H1 (cell line): Measurements from ENCODE around the gene CATSPERD. TPM values are rescaled to one million over a fixed set of nuclear protein-coding genes. Genes with fewer than 3 reads are reported as not detected.

ENCODE experiments used
- CTCF ChIA-PET: fragments of 300-600 bp; sonication (Branson Sonifier 250); formaldehyde crosslinking; loops from one replicate; lab custom pipeline; 2021; ENCODE audit not compliant: partially characterized antibody; lab: Charles Lee
- POLR2A ChIA-PET: fragments of 300-600 bp; sonication (Branson Sonifier 250); formaldehyde crosslinking; loops from one replicate; lab custom pipeline; 2021; ENCODE audit warnings: inconsistent platforms; ENCODE audit not compliant: partially characterized antibody; lab: Charles Lee
- DNase-seq, 2 experiments: peaks; one replicate each; pipeline versions ENCODE4 v3.0.0 to v3.0.0-alpha.2; 2010 to 2022; ENCODE audit warnings: low spot score in 2 of 2, low read depth in 1 of 2, mixed read lengths in 1 of 2
- FAIRE-seq: peaks from 2 replicates; lab custom pipeline; 2011; peaks lifted over from hg19 to GRCh38; lab: Jason Lieb, UNC
- H2AFZ ChIP-seq: 2 replicates; pipeline ENCODE4 v1.8.1; 2012; ENCODE audit warnings: low read length, inconsistent platforms
- H2AK5ac ChIP-seq: 2 replicates; pipeline ENCODE4 v1.6.1; 2013; ENCODE audit warnings: low read depth, low read length
- H2BK120ac ChIP-seq: replicated peaks from 2 replicates; pipeline ENCODE3; 2013; ENCODE audit warnings: low read depth, low read length, inconsistent platforms
- H2BK12ac ChIP-seq: 2 replicates; pipeline ENCODE4 v1.6.1; 2013; ENCODE audit warnings: low read depth, low read length
- H2BK15ac ChIP-seq: 2 replicates; pipeline ENCODE4 v1.6.1; 2013; ENCODE audit warnings: low read length
- H2BK20ac ChIP-seq: 2 replicates; pipeline ENCODE4 v1.6.1; 2013; ENCODE audit warnings: low read length
- H2BK5ac ChIP-seq: 2 replicates; pipeline ENCODE4 v1.6.1; 2013; ENCODE audit warnings: low read depth, low read length
- H3K14ac ChIP-seq: 2 replicates; pipeline ENCODE4 v1.6.1; 2013; ENCODE audit warnings: inconsistent platforms; ENCODE audit not compliant: insufficient read length
- H3K18ac ChIP-seq: 2 replicates; pipeline ENCODE4 v1.6.1; 2013; ENCODE audit warnings: low read length; ENCODE audit errors: extremely low read depth
- H3K23ac ChIP-seq: 2 replicates; pipeline ENCODE4 v1.6.1; 2013; ENCODE audit warnings: inconsistent platforms; ENCODE audit not compliant: insufficient read length
- H3K23me2 ChIP-seq: 2 replicates; pipeline ENCODE4 v1.6.1; 2013; ENCODE audit warnings: low read depth, low read length
- H3K27ac ChIP-seq: 2 replicates; pipeline ENCODE4 v1.6.1; 2011; ENCODE audit warnings: low read depth, low read length, inconsistent platforms
- H3K27me3 ChIP-seq, 4 experiments: replicated peaks in 1 of 4; 1 replicate in 1 of 4; 2 replicates in 3 of 4; pipeline versions ENCODE4 v1.6.1 to v1.8.1; 2011 to 2013; ENCODE audit warnings: low read length in 3 of 4, mild to moderate bottlenecking in 3 of 4, inconsistent platforms in 2 of 4, mixed read lengths in 2 of 4, moderate library complexity in 1 of 4; ENCODE audit not compliant: control insufficient read depth in 3 of 4, insufficient read depth in 3 of 4; ENCODE audit errors: extremely low read depth in 1 of 4
- H3K36me3 ChIP-seq, 4 experiments: 2 replicates each; pipeline versions ENCODE4 v1.6.1 to v1.8.1; 2011 to 2013; ENCODE audit warnings: mild to moderate bottlenecking in 4 of 4, low read length in 3 of 4, moderate library complexity in 2 of 4, control low read depth in 1 of 4, inconsistent platforms in 1 of 4; ENCODE audit not compliant: insufficient read depth in 4 of 4, control insufficient read depth in 2 of 4
- H3K4ac ChIP-seq: replicated peaks from 2 replicates; pipeline ENCODE3; 2013; ENCODE audit warnings: low read length, low read depth, mixed read lengths, inconsistent platforms; ENCODE audit not compliant: insufficient read length
- H3K4me1 ChIP-seq, 4 experiments: replicated peaks in 1 of 4; 1 replicate in 1 of 4; 2 replicates in 3 of 4; pipeline versions ENCODE4 v1.6.1 to v1.8.1; 2011 to 2013; ENCODE audit warnings: low read length in 3 of 4, inconsistent platforms in 2 of 4, mixed read lengths in 1 of 4; ENCODE audit not compliant: insufficient read depth in 4 of 4, control insufficient read depth in 3 of 4
- H3K4me2 ChIP-seq, 2 experiments: 2 replicates each; pipeline versions ENCODE4 v1.6.1 to v1.8.1; 2011 to 2013; ENCODE audit warnings: low read depth in 2 of 2, low read length in 2 of 2, control low read depth in 1 of 2, inconsistent platforms in 1 of 2, mild to moderate bottlenecking in 1 of 2; ENCODE audit not compliant: insufficient read depth in 1 of 2
- H3K4me3 ChIP-seq, 4 experiments: fragments of 200-600, 300-600 bp in 1 of 4; sonication (generic), shearing (Covaris generic), sonication (Bioruptor Twin) in 1 of 4; 2 replicates each; pipeline versions ENCODE4 v1.5.1 to v1.8.1; 2011 to 2016; ENCODE audit warnings: low read length in 4 of 4, low read depth in 3 of 4, control low read depth in 2 of 4, inconsistent platforms in 2 of 4, mild to moderate bottlenecking in 2 of 4, mixed read lengths in 1 of 4, moderate library complexity in 1 of 4; ENCODE audit not compliant: insufficient read depth in 2 of 4; ENCODE audit errors: extremely low read depth in 1 of 4
- H3K56ac ChIP-seq: replicated peaks from 2 replicates; pipeline ENCODE3; 2013; ENCODE audit warnings: low read depth, mild to moderate bottlenecking, mixed read lengths, low read length, inconsistent platforms; ENCODE audit not compliant: insufficient read length
- H3K79me1 ChIP-seq: 2 replicates; pipeline ENCODE4 v1.6.1; 2013; ENCODE audit warnings: low read depth, low read length, control low read depth
- H3K79me2 ChIP-seq, 2 experiments: 2 replicates each; pipeline versions ENCODE4 v1.6.1 to v1.8.1; 2012 to 2013; ENCODE audit warnings: low read length in 2 of 2, mild to moderate bottlenecking in 2 of 2, inconsistent platforms in 1 of 2; ENCODE audit not compliant: insufficient read depth in 2 of 2, control insufficient read depth in 1 of 2
- H3K9ac ChIP-seq, 4 experiments: replicated peaks in 1 of 4; 1 replicate in 1 of 4; 2 replicates in 3 of 4; pipeline versions ENCODE4 v1.6.1 to v1.8.1; 2011 to 2013; ENCODE audit warnings: low read depth in 3 of 4, low read length in 3 of 4, control low read depth in 2 of 4, mild to moderate bottlenecking in 2 of 4, moderate library complexity in 2 of 4, inconsistent platforms in 1 of 4; ENCODE audit errors: extremely low read depth in 1 of 4
- H3K9me3 ChIP-seq, 2 experiments: 2 replicates each; pipeline versions ENCODE4 v1.6.1 to v1.8.1; 2012 to 2013; ENCODE audit warnings: mild to moderate bottlenecking in 2 of 2, moderate library complexity in 2 of 2, control low read depth in 1 of 2, inconsistent platforms in 1 of 2, low read depth in 1 of 2, low read length in 1 of 2, mixed read lengths in 1 of 2; ENCODE audit not compliant: insufficient read depth in 2 of 2
- H4K20me1 ChIP-seq, 2 experiments: replicated peaks in 1 of 2; 2 replicates each; pipeline versions ENCODE3 to v1.8.1; 2011 to 2013; ENCODE audit warnings: inconsistent platforms in 2 of 2, low read length in 2 of 2, mild to moderate bottlenecking in 1 of 2; ENCODE audit not compliant: insufficient read depth in 2 of 2, control insufficient read depth in 1 of 2
- H4K5ac ChIP-seq: 2 replicates; pipeline ENCODE4 v1.6.1; 2013; ENCODE audit warnings: low read length, low read depth, mixed read lengths, inconsistent platforms; ENCODE audit not compliant: insufficient read length
- H4K8ac ChIP-seq: 2 replicates; pipeline ENCODE4 v1.8.0; 2013; ENCODE audit warnings: mild to moderate bottlenecking, moderate library complexity, low read length, inconsistent platforms; ENCODE audit not compliant: insufficient read depth; ENCODE audit errors: extremely low read depth
- H4K91ac ChIP-seq: replicated peaks from 2 replicates; pipeline ENCODE3; 2013; ENCODE audit warnings: low read length, mixed read lengths, inconsistent platforms; ENCODE audit not compliant: insufficient read length
- ASH2L ChIP-seq: fragments of 200-600, 300-600 bp; sonication (generic); IDR thresholded peaks from one replicate; pipeline ENCODE4 v1.7.1; 2017; ENCODE audit warnings: low read length
- BCL11A ChIP-seq, 2 experiments: IDR thresholded peaks; one replicate each; pipeline ENCODE4 v1.6.1; 2011; ENCODE audit warnings: low read depth in 2 of 2, low read length in 2 of 2, mild to moderate bottlenecking in 2 of 2
- CTBP2 ChIP-seq: IDR thresholded peaks from 2 replicates; pipeline ENCODE4 v1.7.0; 2011; ENCODE audit warnings: borderline replicate concordance, mild to moderate bottlenecking, moderate library complexity, mixed read lengths, low read length; ENCODE audit not compliant: insufficient read depth, insufficient read length
- EGR1 ChIP-seq: IDR thresholded peaks from 2 replicates; pipeline ENCODE4 v1.6.1; 2011; ENCODE audit warnings: low read depth, low read length, borderline replicate concordance
- GTF2F1 ChIP-seq: IDR thresholded peaks from 2 replicates; pipeline ENCODE4 v1.6.1; 2012; ENCODE audit warnings: low read depth, low read length, improper control_type of control experiment, borderline replicate concordance
- HDAC2 ChIP-seq, 2 experiments: fragments of 300-600 bp in 1 of 2; sonication (generic) in 1 of 2; IDR thresholded peaks; 2 replicates each; pipeline ENCODE4 v1.6.1; 2011 to 2012; ENCODE audit warnings: low read depth in 2 of 2, low read length in 2 of 2, mild to moderate bottlenecking in 2 of 2, moderate library complexity in 2 of 2, borderline replicate concordance in 1 of 2, inconsistent platforms in 1 of 2
- KDM4A ChIP-seq: IDR thresholded peaks from one replicate; pipeline ENCODE4 v1.7.1; 2012; ENCODE audit warnings: low read depth, mild to moderate bottlenecking, moderate library complexity, low read length, inconsistent platforms; ENCODE audit not compliant: severe bottlenecking
- SRF ChIP-seq: IDR thresholded peaks from 2 replicates; pipeline ENCODE4 v1.6.1; 2011; ENCODE audit warnings: mild to moderate bottlenecking, low read depth, low read length, moderate library complexity
- WGBS, 2 experiments: shearing (Covaris generic) in 1 of 2; methylation state at CpG; one replicate each; pipeline versions ENCODE4 v1.1.6 to v1.1.7; 2013 to 2015; ENCODE audit warnings: low lambda C conversion rate in 2 of 2, mixed read lengths in 2 of 2, inconsistent platforms in 1 of 2, low coverage in 1 of 2, missing lambda C conversion rate in 1 of 2; ENCODE audit not compliant: insufficient replicate concordance in 2 of 2, insufficient coverage in 1 of 2, insufficient read length in 1 of 2; ENCODE audit errors: extremely low coverage in 1 of 2, missing lambda C conversion rate in 1 of 2; 5-methylcytosine and 5-hydroxymethylcytosine counted together
- polyA plus RNA-seq, 7 experiments: library from polyadenylated mRNA; depleted of rRNA in 3 of 7; stranded (reverse) in 5 of 7; unstranded in 2 of 7; fragments of >200 nt in 5 of 7; fragments of 200-250 nt in 2 of 7; gene quantifications; 1 replicate in 5 of 7; 2 replicates in 1 of 7; 4 replicates in 1 of 7; pipeline versions ENCODE4 v1.2.1 to v1.2.3, GENCODE V29; 2011 to 2013; ENCODE audit warnings: missing spikeins in 2 of 7, mixed read lengths in 2 of 7
- total RNA-seq: library from RNA; stranded (reverse); fragmentation: NEBNext Ultra II Directional; extraction: Animal tissue kit (Norgen Biotek cat#: 25700); gene quantifications from 2 replicates; pipeline ENCODE4 v1.2.1, GENCODE V29; 2021

CATSPERD gene
- total and polyA plus RNA-seq, 2 of the 8 experiments (the other 6 are each of a cell fraction or from before 2014, with no cell fraction given): 0.12 TPM; not detected in 1

GRCh38 chr19:5818594-5818993 is 98.2 kb downstream of the CATSPERD start:
- no peak overlapping the region for H3K4me3 ChIP-seq
- H4K5ac ChIP-seq: no peak overlapping the region
- H3K23ac ChIP-seq: no peak overlapping the region
- 90% methylated on average over 5 of the region's 10 CpGs; no CpG with 5 or more reads in 1 of the 2 experiments for WGBS, 2 experiments
- no peaks in the 10 kb centered on the region for H3K36me3 ChIP-seq
- no peak overlapping the region for H2BK12ac ChIP-seq
- peaks cover 0 to 3% of the 10 kb centered on the region in 2 experiments for H4K20me1 ChIP-seq
- no peaks in the 10 kb centered on the region for H3K23me2 ChIP-seq
- H2AFZ ChIP-seq: no peak overlapping the region
- DNase-seq: no peak
- H2BK120ac ChIP-seq: no peak overlapping the region
- H4K91ac ChIP-seq: no peak overlapping the region
- H3K27ac ChIP-seq: no peak overlapping the region
- no peaks in the 10 kb centered on the region for H3K9me3 ChIP-seq
- H3K18ac ChIP-seq: no peak overlapping the region
- CTCF ChIA-PET: interaction anchor here (0.6 to 2.6 kb wide), 2 partner anchors 12 to 14 kb away, joined by 4 to 8 read pairs; no protein-coding TSS in a partner anchor
- H3K79me1 ChIP-seq: no peaks in the 10 kb centered on the region
- no peak overlapping the region; the same call in 1 of the 2 replicates for H2BK5ac ChIP-seq
- no peaks in the 10 kb centered on the region for H3K4me1 ChIP-seq
- no peak overlapping the region for H2BK15ac ChIP-seq
- H3K4ac ChIP-seq: no peak overlapping the region
- TF ChIP-seq ASH2L (no peak), SRF (no peak), BCL11A (IDR thresholded peaks at IDR 0.05; ENCODE audit: low read depth in 2 of 2, low read length in 2 of 2) (no peak), CTBP2 (no peak), KDM4A (no peak), EGR1 (no peak), HDAC2 (IDR thresholded peaks at IDR 0.05; ENCODE audit: borderline replicate concordance in 1 of 2, low read depth in 2 of 2, low read length in 2 of 2) (no peak), GTF2F1 (no peak)
- H2AK5ac ChIP-seq: no peak overlapping the region
- POLR2A ChIA-PET: interaction anchor here (1.1 to 1.2 kb wide), 3 partner anchors 10 to 129 kb away, joined by 3 to 5 read pairs (median 4); partner anchors contain the start of gene RPL36
- H3K4me2 ChIP-seq: no peak overlapping the region
- no peak overlapping the region for H3K14ac ChIP-seq
- no peaks in the 10 kb centered on the region for H3K79me2 ChIP-seq
- no peak overlapping the region for H3K56ac ChIP-seq
- no peak for FAIRE-seq
- no peak overlapping the region for H2BK20ac ChIP-seq
- H3K9ac ChIP-seq: no peak overlapping the region
- no peak overlapping the region for H4K8ac ChIP-seq
- no peaks in the 10 kb centered on the region for H3K27me3 ChIP-seq
